ENCODE measurements around the gene TYMP.
"Not testable (repeated sequence)": the region's sequence is repeated elsewhere in the genome, so short reads cannot be mapped to it uniquely, and the experiment has no call there.

TYMP gene

GRCh38 chr22:50523806-50524675 is 5.8 kb downstream of the TYMP start:
- DNase-seq: no peak

DNA sequence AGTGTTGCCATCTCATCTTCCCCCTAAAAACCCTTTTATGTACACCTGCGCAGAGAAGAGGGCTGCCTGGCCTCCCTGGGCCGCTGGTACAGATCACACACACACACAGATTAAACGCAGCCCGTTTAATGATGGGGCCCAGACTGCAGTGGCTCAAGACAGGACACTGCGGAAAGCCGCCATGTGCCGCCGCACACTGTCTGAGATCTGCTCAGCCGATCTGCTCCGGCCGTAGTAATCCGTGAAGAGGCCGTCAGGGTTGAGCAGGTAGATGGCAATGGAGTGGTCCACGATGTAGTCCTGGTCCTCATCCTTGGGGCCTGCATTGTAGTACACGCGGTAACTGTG is 6.4 kb downstream of the TYMP start:
- no peak for DNase-seq

DNA sequence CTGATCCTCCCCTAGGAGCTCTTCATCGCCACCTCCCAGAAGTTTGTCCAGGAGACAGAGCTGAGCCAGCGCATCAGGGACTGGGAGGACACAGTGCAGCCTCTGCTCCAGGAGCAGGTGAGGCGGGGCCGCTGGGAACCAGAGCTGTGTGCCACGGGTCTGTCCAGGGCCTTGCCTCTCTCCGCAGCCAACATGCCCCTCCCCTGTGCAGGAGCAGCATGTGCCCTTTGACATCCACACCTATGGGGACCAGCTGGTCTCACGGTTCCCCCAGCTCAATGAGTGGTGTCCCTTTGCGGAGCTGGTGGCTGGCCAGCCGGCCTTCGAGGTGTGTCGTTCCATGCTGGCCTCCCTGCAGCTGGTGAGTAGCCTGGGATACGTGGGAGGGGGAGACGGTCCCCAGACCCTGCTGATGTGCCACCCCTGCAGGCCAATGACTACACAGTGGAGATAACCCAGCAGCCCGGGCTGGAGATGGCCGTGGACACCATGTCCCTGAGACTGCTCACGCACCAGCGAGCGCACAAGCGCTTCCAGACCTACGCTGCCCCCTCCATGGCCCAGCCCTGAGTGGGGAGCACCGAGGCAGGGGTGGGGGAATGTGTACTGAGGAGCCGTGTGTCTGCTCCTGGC is 6.9 kb downstream of the TYMP start:
- DNase-seq: no peak

DNA sequence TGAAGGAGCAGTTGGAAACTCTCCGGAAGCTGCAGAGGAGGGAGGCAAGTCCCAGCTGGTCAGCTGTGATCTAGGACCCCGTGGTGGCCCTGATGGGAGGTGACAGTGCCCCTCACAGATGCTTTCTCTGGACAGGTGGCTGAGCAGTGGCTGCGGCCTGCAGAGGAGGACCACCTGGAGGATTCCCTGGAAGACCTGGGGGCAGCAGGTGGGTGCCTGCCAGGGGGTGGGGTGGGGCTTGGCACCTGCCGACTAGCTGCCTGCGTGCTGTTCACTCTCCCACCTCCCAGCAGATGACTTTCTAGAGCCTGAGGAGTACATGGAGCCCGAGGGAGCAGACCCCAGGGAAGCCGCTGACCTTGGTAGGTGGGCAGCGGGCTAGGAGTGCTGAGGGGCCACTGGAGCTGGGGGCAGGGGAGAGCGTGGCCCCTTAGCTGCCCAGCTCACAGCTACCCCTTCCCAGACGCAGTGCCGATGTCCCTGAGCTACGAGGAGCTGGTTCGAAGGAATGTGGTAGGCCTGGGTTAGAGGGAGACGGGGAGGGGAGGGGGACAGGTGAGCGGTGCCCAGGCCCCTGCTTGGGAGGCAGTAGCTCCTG is 7.5 kb downstream of the TYMP start:
- no peak for DNase-seq

- no peak for DNase-seq
These were observed 8.1 kb downstream of the TYMP start for GRCh38 chr22:50521710-50522109.

DNA sequence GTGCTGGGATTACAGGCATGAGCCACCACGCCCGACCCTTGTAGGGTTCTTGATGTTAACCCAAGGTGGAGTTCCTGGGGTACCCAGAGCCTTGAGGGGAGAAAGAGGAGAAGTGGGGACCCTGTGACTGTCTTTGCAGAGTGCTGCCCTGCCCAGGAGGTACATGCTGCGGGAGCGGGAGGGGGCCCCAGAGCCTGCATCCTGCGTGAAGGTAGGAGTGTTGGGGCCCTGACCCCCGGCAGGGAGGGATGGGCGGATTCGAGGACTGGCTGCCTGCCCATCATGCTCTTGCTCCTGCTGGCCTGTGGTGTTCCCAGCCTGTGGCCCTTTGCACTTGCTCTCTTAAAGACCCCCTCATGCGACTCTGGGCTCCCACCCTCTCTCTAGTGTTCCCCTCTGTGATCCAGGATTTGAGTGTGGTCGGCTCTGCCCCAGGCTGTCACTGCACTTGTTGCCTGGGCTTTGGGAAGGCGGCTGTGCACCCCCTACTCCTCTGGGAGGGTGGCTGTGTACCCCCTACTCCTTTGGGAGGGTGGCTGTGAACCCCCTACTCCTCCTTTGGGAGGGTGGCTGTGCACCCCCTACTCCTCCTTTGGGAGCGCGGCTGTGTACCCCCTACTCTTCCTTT is 8.9 kb downstream of the TYMP start:
- DNase-seq: no peak

- DNase-seq: not testable (repeated sequence)
These were observed 9.6 kb downstream of the TYMP start for GRCh38 chr22:50520184-50520583.

DNA sequence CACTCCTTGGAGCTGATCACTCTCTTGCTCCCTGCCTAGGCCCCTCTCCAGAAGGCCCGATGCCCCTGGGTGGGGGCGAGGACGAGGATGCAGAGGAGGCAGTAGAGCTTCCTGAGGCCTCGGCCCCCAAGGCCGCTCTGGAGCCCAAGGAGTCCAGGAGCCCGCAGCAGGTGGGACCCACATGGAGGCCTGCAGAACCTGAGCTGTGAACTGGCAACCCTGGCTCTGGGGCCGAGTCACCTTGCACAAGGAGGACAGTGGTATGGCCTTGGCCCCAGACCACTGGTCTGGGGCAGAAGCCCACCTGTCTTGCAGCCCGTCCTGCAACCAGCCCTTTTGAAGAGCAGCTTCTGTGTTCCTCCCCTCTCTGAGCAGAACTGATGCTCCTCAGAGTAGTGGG is 10.7 kb downstream of the TYMP start:
- DNase-seq: no peak

DNA sequence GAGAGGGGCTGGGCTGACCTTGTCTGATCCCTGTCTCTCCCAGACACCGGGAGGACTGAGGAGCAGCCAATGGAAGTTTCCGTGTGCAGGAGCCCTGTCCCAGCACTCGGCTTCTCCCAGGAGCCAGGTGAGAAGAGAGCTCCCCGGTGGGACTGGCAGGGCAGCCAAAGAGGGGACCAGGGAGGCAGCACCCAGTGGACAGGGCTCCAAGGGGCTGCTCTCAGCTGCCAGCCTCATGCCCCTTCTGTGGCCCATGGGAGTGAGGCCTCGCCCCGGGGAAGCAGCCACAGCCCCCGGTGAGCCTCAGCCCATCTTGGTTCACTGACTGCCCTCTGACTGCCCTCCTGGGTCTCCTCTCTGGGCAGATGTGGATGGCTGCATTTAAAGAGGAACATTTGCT is 11.2 kb downstream of the TYMP start:
- no peak for DNase-seq

- DNase-seq: no peak
These were observed 12.1 kb downstream of the TYMP start for GRCh38 chr22:50517495-50518260.

DNA sequence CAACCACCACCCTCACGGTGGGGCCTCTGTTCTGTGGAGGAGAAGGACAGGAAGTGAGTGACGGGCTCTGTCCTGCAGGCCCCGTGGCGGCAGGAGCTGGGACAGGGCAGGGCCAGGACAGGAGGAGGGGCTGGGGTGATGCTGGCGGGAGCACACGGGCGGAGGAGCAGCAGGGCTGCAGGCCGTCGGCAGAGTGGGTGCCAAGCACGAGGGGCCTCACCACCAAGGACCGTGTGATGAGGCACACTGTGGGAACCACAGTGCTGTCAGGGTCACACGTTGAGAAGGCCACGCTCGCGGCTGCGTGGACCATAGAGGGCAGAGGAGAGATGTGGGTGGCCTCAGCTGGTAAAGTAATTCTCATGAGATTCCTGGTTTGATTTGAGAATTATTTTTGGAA is 12.9 kb downstream of the TYMP start:
- no peak for DNase-seq

GRCh38 chr22:50516068-50516467 is 13.7 kb downstream of the TYMP start:
- DNase-seq: no peak

DNA sequence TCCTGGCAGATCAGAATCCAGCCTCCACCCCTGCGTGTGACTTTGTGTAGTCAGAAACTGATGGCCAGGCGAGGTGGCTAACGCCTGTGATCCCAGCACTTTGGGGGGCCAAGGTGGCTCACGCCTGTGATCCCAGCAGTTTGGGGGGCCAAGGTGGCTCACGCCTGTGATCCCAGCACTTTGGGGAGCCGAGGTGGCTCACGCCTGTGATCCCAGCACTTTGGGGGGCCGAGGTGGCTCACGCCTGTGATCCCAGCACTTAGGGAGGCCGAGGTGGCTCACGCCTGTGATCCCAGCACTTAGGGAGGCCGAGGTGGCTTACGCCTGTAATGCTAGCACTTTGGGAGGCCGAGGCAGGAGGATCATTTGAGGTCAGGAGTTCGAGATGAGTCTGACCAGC is 16.6 kb downstream of the TYMP start:
- DNase-seq: no peak

- DNase-seq: no peak
These were observed 20.9 kb downstream of the TYMP start for GRCh38 chr22:50508897-50509296.

GRCh38 chr22:50507991-50508884 is 21.6 kb downstream of the TYMP start, which contains the start of gene NCAPH2:
TSS of gene NCAPH2 (plus strand) at chr22:50508224. CDS start at chr22:50508338, 114 bp downstream.
- peak; percentile 97 for DNase-seq

DNA sequence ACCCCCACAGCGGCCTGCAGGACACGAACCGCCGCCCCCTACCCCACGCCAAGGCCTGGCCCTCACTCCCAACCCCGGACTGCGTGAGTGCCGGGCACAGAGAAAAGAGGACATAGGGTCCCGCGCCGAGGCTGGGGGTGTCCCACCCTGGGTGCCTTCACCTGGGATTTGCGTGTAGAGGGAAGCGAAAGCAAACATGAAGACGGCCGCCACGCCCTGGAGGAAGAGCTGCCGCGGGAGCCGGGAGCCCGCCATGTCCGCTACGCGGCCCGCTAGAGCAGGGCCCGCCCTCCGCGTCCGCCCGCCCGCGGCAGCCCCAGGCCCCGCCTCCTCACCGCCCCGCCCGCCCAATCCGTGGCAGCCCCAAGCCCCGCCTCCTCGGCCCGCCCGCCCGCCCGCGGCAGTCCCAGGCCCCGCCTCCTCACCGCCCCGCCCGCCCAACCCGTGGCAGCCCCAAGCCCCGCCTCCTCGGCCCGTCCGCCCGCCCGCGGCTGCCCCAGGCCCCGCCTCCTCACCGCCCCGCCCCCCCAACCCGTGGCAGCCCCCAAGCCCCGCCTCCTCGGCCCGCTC is 22.3 kb downstream of the TYMP start, which contains the start of gene LMF2:
LMF2 (minus strand) TSS at position 282 of the 570 bp plus-strand sequence; CDS start at position 255, 27 bp downstream.
- DNase-seq: peak; percentile 97

GRCh38 chr22:50506611-50507420 is 23.0 kb downstream of the TYMP start:
- DNase-seq: no peak

- DNase-seq: no peak
These were observed 23.8 kb downstream of the TYMP start for GRCh38 chr22:50505776-50506610.

DNA sequence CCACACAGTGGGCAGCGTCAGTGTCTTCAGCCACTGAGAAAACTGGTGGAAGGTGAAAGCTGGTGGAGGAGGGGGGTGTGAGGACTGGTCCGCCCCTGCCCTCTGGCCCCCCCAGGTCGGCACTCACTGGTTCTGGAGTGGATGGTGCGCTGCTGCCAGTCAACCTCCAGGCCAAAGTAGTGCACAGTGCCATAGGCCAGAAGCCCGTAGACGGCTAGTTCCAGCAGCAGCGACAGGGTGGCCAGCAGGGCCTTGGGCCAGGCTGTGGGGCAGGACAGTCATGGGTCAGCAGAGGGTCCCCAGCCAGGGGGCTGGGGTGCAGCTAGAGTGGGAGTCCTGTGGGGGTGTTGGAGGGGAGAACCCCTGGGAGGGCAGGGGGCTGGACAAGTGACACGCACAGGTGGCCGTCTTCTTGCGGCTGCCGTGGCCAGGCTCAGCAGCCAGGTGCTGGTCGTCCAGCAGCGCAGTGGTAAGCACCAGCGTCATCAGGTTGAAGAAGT is 24.5 kb downstream of the TYMP start:
- no peak for DNase-seq
